DMS53 treated with DMSO at 0.1 percent for 48 hours (cell line): Measurements from ENCODE around the gene FCHO1.
"Not testable (repeated sequence)": the region's sequence is repeated elsewhere in the genome, so short reads cannot be mapped to it uniquely, and the experiment has no call there.

Experiments used
- DNase-seq: peaks from one replicate; lab custom pipeline; 2025; ENCODE audit not compliant: unreplicated experiment; lab: John Stamatoyannopoulos, UW

Gene FCHO1

GRCh38 chr19:17794412-17794730 lies 43.1 kb downstream of the FCHO1 start:
- no peak for DNase-seq

GRCh38 chr19:17794731-17795494 lies 43.6 kb downstream of the FCHO1 start, which contains the start of gene B3GNT3:
TSS of gene B3GNT3 (plus strand) at chr19:17795138. CDS start at chr19:17807808, 12,670 bp downstream.
- peak; percentile 52 for DNase-seq

GRCh38 chr19:17795495-17795856 lies 44.2 kb downstream of the FCHO1 start:
- no peak for DNase-seq

- DNase-seq = no peak
These were observed 44.9 kb downstream of the FCHO1 start for GRCh38 chr19:17796013-17796837.

GRCh38 chr19:17796838-17797423 lies 45.7 kb downstream of the FCHO1 start:
- no peak for DNase-seq

GRCh38 chr19:17797424-17798201 lies 46.3 kb downstream of the FCHO1 start:
- peak; percentile 61 for DNase-seq

- DNase-seq = not testable (repeated sequence)
These were observed 47.3 kb downstream of the FCHO1 start for GRCh38 chr19:17798599-17798998.

- DNase-seq = no peak
These were observed 51.0 kb downstream of the FCHO1 start for GRCh38 chr19:17802137-17802858.

GRCh38 chr19:17803264-17803896 lies 52.1 kb downstream of the FCHO1 start:
- DNase-seq = no peak

- no peak for DNase-seq
These were observed 54.1 kb downstream of the FCHO1 start for GRCh38 chr19:17805427-17805826.

- no peak for DNase-seq
These were observed 55.7 kb downstream of the FCHO1 start for GRCh38 chr19:17806945-17807344.

GRCh38 chr19:17807731-17808316 lies 56.5 kb downstream of the FCHO1 start:
- DNase-seq = no peak

GRCh38 chr19:17811103-17811502 lies 59.8 kb downstream of the FCHO1 start:
- no peak for DNase-seq

GRCh38 chr19:17811681-17812080 lies 60.4 kb downstream of the FCHO1 start:
- no peak for DNase-seq

GRCh38 chr19:17812099-17812498 lies 60.8 kb downstream of the FCHO1 start:
- no peak for DNase-seq

GRCh38 chr19:17817668-17818363 lies 66.5 kb downstream of the FCHO1 start:
- no peak for DNase-seq

- DNase-seq = no peak
These were observed 69.9 kb downstream of the FCHO1 start, which contains the start of gene INSL3 for GRCh38 chr19:17821190-17821589. TSS of gene INSL3 (minus strand) at chr19:17821519. CDS start at chr19:17821506, 13 bp downstream.

- no peak for DNase-seq
These were observed 73.1 kb downstream of the FCHO1 start for GRCh38 chr19:17824339-17824738.

- DNase-seq = no peak
These were observed 75.3 kb downstream of the FCHO1 start for GRCh38 chr19:17826508-17827056.
